ENCODE data around the gene ATRN.

The ATRN gene

DNA sequence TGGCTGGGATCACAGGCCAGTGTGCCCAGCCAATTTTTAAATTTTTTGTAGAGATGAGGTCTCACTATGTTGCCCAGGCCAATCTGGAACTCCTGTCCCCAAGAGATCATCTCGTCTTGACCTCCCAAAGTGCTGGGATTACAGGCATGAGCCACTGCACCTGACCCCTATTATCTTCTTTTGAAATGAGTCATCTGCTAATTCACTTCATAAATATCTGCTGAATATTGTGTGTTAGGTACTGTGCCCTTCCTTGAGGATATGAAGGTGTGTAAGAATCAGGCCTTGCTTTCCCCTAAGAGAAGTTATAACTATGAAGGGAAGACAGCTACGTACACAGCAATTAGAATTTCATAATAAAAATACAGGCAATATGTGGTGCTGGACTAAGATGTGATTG, 8.2 kb downstream of the ATRN start:
- TF ChIP-seq EZH2 (IDR thresholded peaks at IDR 0.05; ENCODE audit: borderline replicate concordance, low read length) = no peak
- TF ChIP-seq, protein P1, sequence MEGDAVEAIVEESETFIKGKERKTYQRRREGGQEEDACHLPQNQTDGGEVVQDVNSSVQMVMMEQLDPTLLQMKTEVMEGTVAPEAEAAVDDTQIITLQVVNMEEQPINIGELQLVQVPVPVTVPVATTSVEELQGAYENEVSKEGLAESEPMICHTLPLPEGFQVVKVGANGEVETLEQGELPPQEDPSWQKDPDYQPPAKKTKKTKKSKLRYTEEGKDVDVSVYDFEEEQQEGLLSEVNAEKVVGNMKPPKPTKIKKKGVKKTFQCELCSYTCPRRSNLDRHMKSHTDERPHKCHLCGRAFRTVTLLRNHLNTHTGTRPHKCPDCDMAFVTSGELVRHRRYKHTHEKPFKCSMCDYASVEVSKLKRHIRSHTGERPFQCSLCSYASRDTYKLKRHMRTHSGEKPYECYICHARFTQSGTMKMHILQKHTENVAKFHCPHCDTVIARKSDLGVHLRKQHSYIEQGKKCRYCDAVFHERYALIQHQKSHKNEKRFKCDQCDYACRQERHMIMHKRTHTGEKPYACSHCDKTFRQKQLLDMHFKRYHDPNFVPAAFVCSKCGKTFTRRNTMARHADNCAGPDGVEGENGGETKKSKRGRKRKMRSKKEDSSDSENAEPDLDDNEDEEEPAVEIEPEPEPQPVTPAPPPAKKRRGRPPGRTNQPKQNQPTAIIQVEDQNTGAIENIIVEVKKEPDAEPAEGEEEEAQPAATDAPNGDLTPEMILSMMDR (IDR thresholded peaks at IDR 0.05; ENCODE audit: low read length) = no peak
- no peaks in the 10 kb centered on the region for H3K79me2 ChIP-seq (ENCODE audit: insufficient read depth, low read length)

DNA sequence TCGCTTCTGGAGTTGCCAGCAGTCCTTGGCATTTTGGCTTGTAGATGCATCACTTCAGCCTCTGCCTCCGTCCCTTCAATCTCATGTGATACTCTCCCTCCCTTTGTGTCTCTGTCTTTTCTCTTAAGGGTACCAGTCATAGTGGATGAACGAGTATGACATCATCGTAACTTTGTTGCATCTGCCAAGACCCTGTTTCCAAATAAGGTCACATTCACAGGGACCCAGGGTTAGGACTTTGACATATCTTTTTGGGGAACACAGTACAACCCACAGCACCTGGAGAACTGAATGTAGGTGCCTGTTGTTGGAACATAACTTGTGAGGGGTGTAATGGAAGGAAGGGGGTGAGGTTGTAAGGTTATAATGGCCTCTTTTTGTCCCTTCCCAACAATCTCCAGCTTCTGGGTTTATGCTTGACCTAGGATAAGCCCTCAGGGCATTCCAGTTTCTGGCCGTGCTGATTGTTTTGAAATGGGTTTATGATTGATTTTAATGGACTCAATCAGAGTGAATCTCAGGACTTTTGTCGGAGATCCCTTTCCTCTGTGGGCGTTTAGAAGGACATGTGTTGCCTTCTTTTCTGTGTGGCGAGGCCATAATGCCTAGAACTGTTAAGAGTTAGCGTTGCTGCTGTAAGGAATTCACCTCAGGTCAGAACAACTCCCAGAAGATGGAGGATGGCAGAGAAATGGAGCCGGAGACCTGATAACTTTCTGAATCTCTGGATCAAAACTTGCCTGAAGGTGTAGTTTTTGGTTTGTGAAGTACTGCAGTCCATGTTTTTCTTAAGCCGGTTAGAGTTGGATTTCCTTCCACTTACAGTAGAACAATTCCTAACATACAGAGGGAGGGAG, 9.2 kb downstream of the ATRN start:
- Histone ChIP-seq H4K20me1 (ENCODE audit: insufficient read depth, low read length) (no peaks in the 10 kb centered on the region), H3K27me3 (ENCODE audit: insufficient read depth, low read length) (no peaks in the 10 kb centered on the region), H3F3A (ENCODE audit: insufficient read depth, low read length) (no peaks in the 10 kb centered on the region), H3K36me3 (ENCODE audit: insufficient read depth, low read length) (no peaks in the 10 kb centered on the region), H2AFZ (ENCODE audit: low read length) (no peak overlapping the region), H3K4me2 (ENCODE audit: low read length) (no peak overlapping the region), H3K4me1 (ENCODE audit: insufficient read depth, low read length, severe bottlenecking) (no peaks in the 10 kb centered on the region), H3K9ac (ENCODE audit: low read length) (no peak overlapping the region), H3K9me3 (ENCODE audit: low read length) (no peaks in the 10 kb centered on the region), H3K4me3 (ENCODE audit: low read depth, low read length, poor library complexity, severe bottlenecking) (no peak overlapping the region), H3K27ac (ENCODE audit: low read depth, low read length, poor library complexity, severe bottlenecking) (no peak overlapping the region), H3K79me2 (ENCODE audit: insufficient read depth, low read length) (no peaks in the 10 kb centered on the region), H3K9me2 (ENCODE audit: low read depth, low read length) (no peaks in the 10 kb centered on the region)
- no peak for TF ChIP-seq EZH2 (IDR thresholded peaks at IDR 0.05; ENCODE audit: borderline replicate concordance, low read length)

More for the DNA sequence above, 8.2 kb downstream of the ATRN start:
- Histone ChIP-seq H2AFZ (ENCODE audit: low read length) (no peak overlapping the region), H3K4me2 (ENCODE audit: low read length) (no peak overlapping the region), H3K27me3 (ENCODE audit: insufficient read depth, low read length) (no peaks in the 10 kb centered on the region), H3K27ac (ENCODE audit: low read depth, low read length, poor library complexity, severe bottlenecking) (no peak overlapping the region), H3K9me2 (ENCODE audit: low read depth, low read length) (no peaks in the 10 kb centered on the region), H3K36me3 (ENCODE audit: insufficient read depth, low read length) (no peaks in the 10 kb centered on the region), H4K20me1 (ENCODE audit: insufficient read depth, low read length) (no peaks in the 10 kb centered on the region), H3K4me3 (ENCODE audit: low read depth, low read length, poor library complexity, severe bottlenecking) (no peak overlapping the region), H3K9me3 (ENCODE audit: low read length) (no peaks in the 10 kb centered on the region), H3K9ac (ENCODE audit: low read length) (no peak overlapping the region), H3K4me1 (ENCODE audit: insufficient read depth, low read length, severe bottlenecking) (no peaks in the 10 kb centered on the region), H3F3A (ENCODE audit: insufficient read depth, low read length) (no peaks in the 10 kb centered on the region)

DNA sequence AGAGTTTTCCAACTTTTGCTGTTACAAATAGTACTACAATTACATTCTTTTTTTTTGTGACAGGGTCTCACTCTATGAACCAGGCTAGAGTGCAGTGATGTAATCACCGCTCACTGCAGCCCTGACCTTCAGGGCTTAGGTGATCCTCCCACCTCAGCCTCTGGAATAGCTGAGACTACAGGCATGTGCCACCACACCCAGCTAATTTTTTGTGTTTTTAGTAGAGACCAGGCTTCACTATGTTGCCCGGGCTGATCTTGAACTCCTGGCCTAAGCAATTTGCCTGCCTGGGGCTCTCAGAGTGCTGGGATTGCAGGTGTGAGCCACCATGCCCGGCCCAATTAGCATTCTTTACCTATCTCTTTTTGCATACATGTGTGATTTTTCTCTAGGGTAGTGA, 12.5 kb downstream of the ATRN start:
- Histone ChIP-seq H3K9me2 (ENCODE audit: low read depth, low read length) (no peaks in the 10 kb centered on the region), H3K79me2 (ENCODE audit: insufficient read depth, low read length) (no peaks in the 10 kb centered on the region), H3K4me2 (ENCODE audit: low read length) (no peak overlapping the region), H3K27ac (ENCODE audit: low read depth, low read length, poor library complexity, severe bottlenecking) (no peak overlapping the region), H3K9ac (ENCODE audit: low read length) (no peak overlapping the region), H4K20me1 (ENCODE audit: insufficient read depth, low read length) (no peaks in the 10 kb centered on the region), H3K4me3 (ENCODE audit: low read depth, low read length, poor library complexity, severe bottlenecking) (no peak overlapping the region), H3K27me3 (ENCODE audit: insufficient read depth, low read length) (no peaks in the 10 kb centered on the region), H3K36me3 (ENCODE audit: insufficient read depth, low read length) (no peaks in the 10 kb centered on the region; the same call in 1 of the 2 replicates), H3K9me3 (ENCODE audit: low read length) (peaks cover 6% of the 10 kb centered on the region; the same call in 1 of the 2 replicates), H3K4me1 (ENCODE audit: insufficient read depth, low read length, severe bottlenecking) (no peaks in the 10 kb centered on the region), H2AFZ (ENCODE audit: low read length) (no peak overlapping the region), H3F3A (ENCODE audit: insufficient read depth, low read length) (no peaks in the 10 kb centered on the region)
- no peak for TF ChIP-seq EZH2 (IDR thresholded peaks at IDR 0.05; ENCODE audit: borderline replicate concordance, low read length)
- TF ChIP-seq, protein P1 (IDR thresholded peaks at IDR 0.05; ENCODE audit: low read length) = no peak

Data from OCI-LY1 (cell line).